Measurements from ENCODE around the gene METTL23. TPM values are rescaled to one million over a fixed set of nuclear protein-coding genes. Genes with fewer than 3 reads are reported as not detected.

The METTL23 gene
- total and polyA plus RNA-seq, 2 of the 8 experiments (the other 6 are each of a cell fraction or from before 2014, with no cell fraction given): 36.1 to 60.2 TPM

- Histone ChIP-seq H3K27me3 (replicated peaks in 1 of 4; ENCODE audit: control insufficient read depth in 3 of 4, extremely low read depth in 1 of 4, insufficient read depth in 3 of 4, low read length in 3 of 4) (no peaks in the 10 kb centered on the region), H4K20me1 (replicated peaks in 1 of 2; ENCODE audit: control insufficient read depth in 1 of 2, insufficient read depth in 2 of 2, low read length in 2 of 2) (peaks cover 0 to 7% of the 10 kb centered on the region in 2 experiments), H2BK12ac (ENCODE audit: low read depth, low read length) (no peak overlapping the region), H3K56ac (replicated peaks; ENCODE audit: insufficient read length, low read depth, low read length) (no peak overlapping the region), H4K8ac (ENCODE audit: extremely low read depth, insufficient read depth, low read length) (no peak overlapping the region), H2AK5ac (ENCODE audit: low read depth, low read length) (no peak overlapping the region), H3K4ac (replicated peaks; ENCODE audit: insufficient read length, low read depth, low read length) (no peak overlapping the region), H3K36me3 (ENCODE audit: control insufficient read depth in 2 of 4, insufficient read depth in 4 of 4, low read length in 3 of 4) (peaks cover 11 to 62% (median 38%) of the 10 kb centered on the region in 4 experiments), H3K18ac (ENCODE audit: extremely low read depth, low read length) (no peak overlapping the region), H3K27ac (ENCODE audit: low read depth, low read length) (no peak overlapping the region), H4K91ac (replicated peaks; ENCODE audit: insufficient read length, low read length) (no peak overlapping the region), H2BK15ac (ENCODE audit: low read length) (no peak overlapping the region), H4K5ac (ENCODE audit: insufficient read length, low read depth, low read length) (no peak overlapping the region), H2BK5ac (ENCODE audit: low read depth, low read length) (no peak overlapping the region), H3K4me2 (ENCODE audit: insufficient read depth in 1 of 2, low read depth in 2 of 2, low read length in 2 of 2) (no peak overlapping the region), H3K23me2 (ENCODE audit: low read depth, low read length) (peaks cover 6% of the 10 kb centered on the region; the same call in 1 of the 2 replicates), H3K9me3 (ENCODE audit: insufficient read depth in 2 of 2, low read depth in 1 of 2, low read length in 1 of 2) (no peaks in the 10 kb centered on the region), H3K14ac (ENCODE audit: insufficient read length) (no peak overlapping the region), H2AFZ (ENCODE audit: low read length) (no peak overlapping the region), H3K23ac (ENCODE audit: insufficient read length) (no peak overlapping the region), H3K4me1 (replicated peaks in 1 of 4; ENCODE audit: control insufficient read depth in 3 of 4, insufficient read depth in 4 of 4, low read length in 3 of 4) (peaks cover 0 to 4% (median 1%) of the 10 kb centered on the region in 4 experiments; a peak in 4 of 7 replicates), H2BK20ac (ENCODE audit: low read length) (no peak overlapping the region), H2BK120ac (replicated peaks; ENCODE audit: low read depth, low read length) (no peak overlapping the region), H3K4me3 (ENCODE audit: extremely low read depth in 1 of 4, insufficient read depth in 2 of 4, low read depth in 3 of 4, low read length in 4 of 4) (no peak overlapping the region), H3K9ac (replicated peaks in 1 of 4; ENCODE audit: extremely low read depth in 1 of 4, low read depth in 3 of 4, low read length in 3 of 4) (no peak overlapping the region), H3K79me2 (ENCODE audit: control insufficient read depth in 1 of 2, insufficient read depth in 2 of 2, low read length in 2 of 2) (peaks cover 0 to 7% of the 10 kb centered on the region in 2 experiments; a peak in 2 of 4 replicates), H3K79me1 (ENCODE audit: low read depth, low read length) (no peaks in the 10 kb centered on the region)
- ChIA-PET CTCF (ENCODE audit: partially characterized antibody) (interaction anchor here (0.9 to 1.2 kb wide), 2 partner anchors 8 to 10 kb away, joined by 3 to 5 read pairs; no protein-coding TSS in a partner anchor), POLR2A (ENCODE audit: partially characterized antibody) (interaction anchor here (0.6 to 1.0 kb wide), 2 partner anchors 13 to 266 kb away, joined by 3 to 4 read pairs; no protein-coding TSS in a partner anchor)
- FAIRE-seq: no peak
- DNase-seq (ENCODE audit: low read depth in 1 of 2, low spot score in 2 of 2): no peak
- WGBS, 2 experiments (ENCODE audit: extremely low coverage in 1 of 2, insufficient coverage in 1 of 2, insufficient read length in 1 of 2, insufficient replicate concordance in 2 of 2, low coverage in 1 of 2, low lambda C conversion rate in 2 of 2, missing lambda C conversion rate in 1 of 2): 77% methylated on average over 10 of the region's 10 CpGs; no CpG with 5 or more reads in 1 of the 2 experiments
- TF ChIP-seq ATF3 (IDR thresholded peaks at IDR 0.05; ENCODE audit: insufficient read depth, low read depth, low read length) (no peak), MAFK (IDR thresholded peaks at IDR 0.05; ENCODE audit: low read depth, low read length) (no peak), SIRT6 (IDR thresholded peaks at IDR 0.05; ENCODE audit: low read length) (no peak), BRCA1 (IDR thresholded peaks at IDR 0.05; ENCODE audit: low read depth, low read length) (no peak), BCL11A (IDR thresholded peaks at IDR 0.05; ENCODE audit: low read depth in 2 of 2, low read length in 2 of 2) (no peak), ZNF274 (IDR thresholded peaks at IDR 0.05; ENCODE audit: borderline replicate concordance, extremely low read depth, low read length) (no peak), CBX8 (IDR thresholded peaks at IDR 0.05; ENCODE audit: borderline replicate concordance, low read depth, low read length) (no peak), ATF2 (IDR thresholded peaks at IDR 0.05; ENCODE audit: low read length) (no peak), POU5F1 (IDR thresholded peaks at IDR 0.05; ENCODE audit: low read depth, low read length) (no peak), CEBPB (IDR thresholded peaks at IDR 0.05; ENCODE audit: low read depth, low read length) (no peak), SRF (IDR thresholded peaks at IDR 0.05; ENCODE audit: low read depth, low read length) (no peak), SP1 (IDR thresholded peaks at IDR 0.05; ENCODE audit: low read depth, low read length) (no peak), RXRA (IDR thresholded peaks at IDR 0.05; ENCODE audit: insufficient read depth, low read depth, low read length) (no peak)
Measured at GRCh38 chr17:76721463-76721862, 5.2 kb upstream of the METTL23 start.
